Keratinocyte (primary cell): ENCODE measurements around the gene HK1.

Experiments used
- CTCF ChIP-seq, 3 experiments: IDR thresholded peaks in 1 of 3; conservative IDR thresholded peaks in 1 of 3; optimal IDR thresholded peaks in 1 of 3; 2 replicates in 2 of 3; 3 replicates in 1 of 3; pipeline versions ENCODE3 to v1.5.1; 2011; ENCODE audit warnings: low read length in 3 of 3, mild to moderate bottlenecking in 3 of 3, moderate library complexity in 2 of 3, control low read depth in 1 of 3, inconsistent platforms in 1 of 3; ENCODE audit not compliant: insufficient read depth in 2 of 3; ENCODE audit errors: extremely low read depth in 1 of 3
- EZH2 ChIP-seq: IDR thresholded peaks from one replicate; pipeline ENCODE4 v1.6.1; 2012; ENCODE audit warnings: inconsistent platforms, mild to moderate bottlenecking, low read length, moderate library complexity

DNA sequence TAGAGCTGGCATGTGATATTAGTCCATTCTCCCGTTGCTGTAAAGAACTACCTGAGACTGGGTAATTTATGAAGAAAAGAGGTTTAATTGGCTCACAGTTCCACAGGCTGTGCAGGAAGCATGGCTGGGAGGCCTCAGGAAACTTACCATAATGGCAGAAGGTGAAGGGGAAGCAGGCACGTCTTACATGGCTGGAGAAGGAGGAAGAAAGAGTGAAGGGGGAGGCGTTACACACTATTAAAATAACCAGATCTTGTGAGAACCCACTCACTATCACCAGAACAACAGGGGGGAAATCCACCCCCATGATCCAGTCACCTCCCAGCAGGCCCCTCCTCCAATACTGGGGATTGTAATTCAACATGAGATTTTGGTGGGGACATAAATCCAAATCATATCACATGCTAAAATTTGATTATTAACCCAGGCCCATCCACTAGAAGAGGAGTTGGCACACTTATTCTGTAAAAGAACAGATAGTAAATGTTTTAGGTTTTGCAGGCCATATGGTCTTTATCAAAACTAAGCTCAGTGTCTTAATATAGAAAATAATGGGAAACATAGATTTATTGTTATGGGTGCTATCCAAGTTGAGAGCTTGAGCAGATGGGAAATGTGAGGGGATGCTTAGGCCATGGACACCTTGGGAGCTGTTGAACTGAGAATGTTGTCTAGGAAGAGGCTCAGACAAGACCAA, 18.6 kb upstream of the HK1 start:
- TF ChIP-seq CTCF (optimal IDR thresholded peaks at IDR 0.05 in 1 of 3, IDR thresholded peaks at IDR 0.05 in 1 of 3, conservative IDR thresholded peaks at IDR 0.05 in 1 of 3; ENCODE audit: extremely low read depth in 1 of 3, insufficient read depth in 2 of 3, low read length in 3 of 3): no peak
- TF ChIP-seq EZH2: no peak
